SK-N-SH (cell line): ENCODE results near the gene IDH3B. TPM values are rescaled to one million over a fixed set of nuclear protein-coding genes. Genes with fewer than 3 reads are reported as not detected.

Experiments
- CTCF ChIA-PET: fragments of 300-600, 350-600 bp; formaldehyde crosslinking; extraction: SDS; loops from one replicate; lab custom pipeline; 2021; lab: Yijun Ruan, JAX
- POLR2A ChIA-PET: fragments of 350-600 bp; sonication (Branson Sonifier 250); formaldehyde crosslinking; extraction: SDS; loops from one replicate; lab custom pipeline; 2020; ENCODE audit warnings: antibody characterized with exemption, inconsistent platforms; lab: Yijun Ruan, JAX
- DNase-seq: peaks from one replicate; pipeline ENCODE4 v3.0.0; 2012
- H2AFZ ChIP-seq: fragments of 200-600 bp; sonication (generic); 2 replicates; pipeline ENCODE4 v1.8.1; 2016; ENCODE audit warnings: antibody characterized with exemption, mild to moderate bottlenecking, low read depth
- H3F3A ChIP-seq: fragments of 200-600 bp; sonication (generic); replicated peaks from 2 replicates; pipeline ENCODE3; 2016; ENCODE audit warnings: antibody characterized with exemption, mild to moderate bottlenecking; ENCODE audit not compliant: insufficient read depth
- H3K27ac ChIP-seq, 2 experiments: fragments of 200-500 bp in 1 of 2; fragments of 200-600 bp in 1 of 2; sonication (Bioruptor generic) in 1 of 2; sonication (generic), shearing (Covaris generic) in 1 of 2; 2 replicates each; pipeline versions ENCODE4 v1.5.1 to v1.6.1; 2014 to 2016; ENCODE audit warnings: low read depth in 2 of 2, inconsistent platforms in 1 of 2, low read length in 1 of 2, mild to moderate bottlenecking in 1 of 2, mixed read lengths in 1 of 2
- H3K27me3 ChIP-seq: fragments of 200-600 bp; sonication (generic), shearing (Covaris generic); 2 replicates; pipeline ENCODE4 v1.6.1; 2016; ENCODE audit warnings: mixed run types; ENCODE audit not compliant: insufficient read depth
- H3K36me3 ChIP-seq, 2 experiments: fragments of 200-500 bp in 1 of 2; fragments of 200-600 bp in 1 of 2; sonication (Bioruptor generic) in 1 of 2; sonication (generic) in 1 of 2; replicated peaks in 1 of 2; 2 replicates each; pipeline versions ENCODE3 to v1.5.1; 2014 to 2016; ENCODE audit warnings: low read length in 1 of 2, mild to moderate bottlenecking in 1 of 2; ENCODE audit not compliant: insufficient read depth in 2 of 2, control insufficient read depth in 1 of 2
- H3K4me1 ChIP-seq, 2 experiments: fragments of 200-500 bp in 1 of 2; fragments of 200-600 bp in 1 of 2; sonication (Bioruptor generic) in 1 of 2; sonication (generic), shearing (Covaris generic) in 1 of 2; 2 replicates each; pipeline versions ENCODE4 v1.5.1 to v1.6.1; 2014 to 2016; ENCODE audit warnings: low read depth in 1 of 2, low read length in 1 of 2, mixed run types in 1 of 2; ENCODE audit not compliant: insufficient read depth in 2 of 2, control insufficient read depth in 1 of 2
- H3K4me2 ChIP-seq: fragments of 200-600 bp; sonication (generic), shearing (Covaris generic); 2 replicates; pipeline ENCODE4 v1.6.1; 2017; ENCODE audit warnings: mixed run types
- H3K4me3 ChIP-seq, 2 experiments: fragments of 200-500 bp in 1 of 2; fragments of 200-600 bp in 1 of 2; sonication (Bioruptor generic) in 1 of 2; sonication (generic), shearing (Covaris generic) in 1 of 2; 2 replicates each; pipeline versions ENCODE4 v1.5.1 to v1.8.1; 2014 to 2016; ENCODE audit warnings: low read depth in 2 of 2, inconsistent platforms in 1 of 2, low read length in 1 of 2, mild to moderate bottlenecking in 1 of 2, mixed read lengths in 1 of 2, moderate library complexity in 1 of 2
- H3K79me2 ChIP-seq: fragments of 200-600 bp; sonication (generic); 2 replicates; pipeline ENCODE4 v1.8.1; 2017; ENCODE audit warnings: mild to moderate bottlenecking; ENCODE audit not compliant: insufficient read depth
- H3K9ac ChIP-seq: fragments of 200-600 bp; sonication (generic); 2 replicates; pipeline ENCODE4 v1.6.1; 2017; ENCODE audit warnings: mixed run types
- H3K9me2 ChIP-seq: fragments of 200-600 bp; sonication (generic); 2 replicates; pipeline ENCODE4 v1.6.1; 2017; ENCODE audit warnings: mixed run types
- H3K9me3 ChIP-seq: fragments of 200-600 bp; sonication (generic); 2 replicates; pipeline ENCODE4 v1.6.1; 2017; ENCODE audit warnings: mixed run types, mild to moderate bottlenecking, moderate library complexity
- H4K20me1 ChIP-seq: fragments of 200-600 bp; sonication (generic); 2 replicates; pipeline ENCODE4 v1.6.1; 2017; ENCODE audit warnings: mild to moderate bottlenecking, mixed run types; ENCODE audit not compliant: insufficient read depth
- ELF1 ChIP-seq: IDR thresholded peaks from 2 replicates; pipeline ENCODE4 v1.4.0; 2012
- FOXJ3 ChIP-seq: sonication (generic); formaldehyde crosslinking; IDR thresholded peaks from 2 replicates; pipeline ENCODE4 v1.5.1; 2020; ENCODE audit warnings: mild to moderate bottlenecking, missing genetic modification reagents
- FOXM1 ChIP-seq: IDR thresholded peaks from 2 replicates; pipeline ENCODE4 v1.4.0; 2012; ENCODE audit warnings: low read depth, mild to moderate bottlenecking
- JUND ChIP-seq: IDR thresholded peaks from 2 replicates; pipeline ENCODE4 v1.4.0; 2012
- MXI1 ChIP-seq: IDR thresholded peaks from 2 replicates; pipeline ENCODE4 v1.6.1; 2012; ENCODE audit warnings: mild to moderate bottlenecking, low read depth, low read length, improper control_type of control experiment
- NFIC ChIP-seq: IDR thresholded peaks from 2 replicates; pipeline ENCODE4 v1.4.0; 2012; ENCODE audit warnings: borderline replicate concordance
- NRF1 ChIP-seq: IDR thresholded peaks from 2 replicates; pipeline ENCODE4 v1.6.1; 2012; ENCODE audit warnings: low read depth, mild to moderate bottlenecking, low read length
- RCOR1 ChIP-seq: fragments of 150-350 bp; IDR thresholded peaks from 2 replicates; pipeline ENCODE4 v1.6.1; 2017; ENCODE audit warnings: antibody characterized with exemption, low read length
- RXRA ChIP-seq: IDR thresholded peaks from 2 replicates; pipeline ENCODE4 v1.4.0; 2012; ENCODE audit warnings: low read depth, mild to moderate bottlenecking, borderline replicate concordance
- SIN3A ChIP-seq: IDR thresholded peaks from 2 replicates; pipeline ENCODE4 v1.6.1; 2012; ENCODE audit warnings: low read depth, mild to moderate bottlenecking, low read length, moderate library complexity, borderline replicate concordance
- SMC3 ChIP-seq: IDR thresholded peaks from 2 replicates; pipeline ENCODE4 v1.6.1; 2012; ENCODE audit warnings: low read depth, low read length, improper control_type of control experiment
- TAF1 ChIP-seq: IDR thresholded peaks from 2 replicates; pipeline ENCODE4 v1.6.1; 2012; ENCODE audit warnings: low read depth, mild to moderate bottlenecking, low read length, moderate library complexity, borderline replicate concordance
- YY1 ChIP-seq: IDR thresholded peaks from 2 replicates; pipeline ENCODE4 v1.4.0; 2012; ENCODE audit warnings: low read depth, mild to moderate bottlenecking
- WGBS: methylation state at CpG from one replicate; pipeline ENCODE4 v1.1.6; 2017; ENCODE audit warnings: low lambda C conversion rate; 5-methylcytosine and 5-hydroxymethylcytosine counted together
- polyA plus RNA-seq, 3 experiments: library from polyadenylated mRNA; depleted of rRNA; stranded (reverse); fragments of >200 nt; gene quantifications; 2 replicates each; pipeline ENCODE4 v1.2.3, GENCODE V29; 2012
- TF ChIP-seq, protein P1 (sequence below): IDR thresholded peaks from 2 replicates; pipeline ENCODE4; 2012

IDH3B gene
- polyA plus RNA-seq, 1 of the 3 experiments (the other 2 are of a cell fraction), result 233 TPM

DNA sequence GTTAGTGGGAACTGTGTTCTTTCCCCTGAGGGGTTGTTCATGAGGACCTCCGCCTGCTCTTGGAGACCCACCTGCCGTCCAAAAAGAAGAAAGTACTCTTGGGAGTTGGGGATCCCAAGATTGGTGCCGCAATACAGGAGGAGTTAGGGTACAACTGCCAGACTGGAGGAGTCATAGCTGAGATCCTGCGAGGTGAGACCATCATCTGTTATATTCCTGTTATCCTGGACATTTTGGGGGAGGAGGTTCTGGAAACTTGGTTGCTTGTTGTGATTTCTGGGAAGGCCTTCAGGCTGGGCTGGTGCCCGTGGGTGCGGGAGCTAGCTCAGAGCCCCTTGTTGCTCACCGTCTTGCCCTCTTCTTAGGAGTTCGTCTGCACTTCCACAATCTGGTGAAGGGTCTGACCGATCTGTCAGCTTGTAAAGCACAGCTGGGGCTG lies 9.6 kb downstream of the IDH3B start:
- Histone ChIP-seq H3K4me3 (peak overlapping the region; percentile 72 to 94), H2AFZ (no peak overlapping the region), H3K27me3 (no peaks in the 10 kb centered on the region), H3F3A (peaks cover 48% of the 10 kb centered on the region), H3K36me3 (peaks cover 44 to 54% of the 10 kb centered on the region in 2 experiments), H3K9me2 (no peaks in the 10 kb centered on the region), H3K4me2 (peak overlapping the region; percentile 78), H3K27ac (no peak overlapping the region; a peak in 2 of 4 replicates), H3K79me2 (peaks cover 58% of the 10 kb centered on the region), H3K9ac (peak overlapping the region; percentile 97; the same call in 1 of the 2 replicates), H3K4me1 (peaks cover 6 to 18% of the 10 kb centered on the region in 2 experiments; a peak in 3 of 4 replicates), H4K20me1 (peaks cover 45% of the 10 kb centered on the region), H3K9me3 (no peaks in the 10 kb centered on the region)
- WGBS, result 60% methylated on average over 7 of the region's 9 CpGs
- CTCF ChIA-PET, result interaction anchor here (10.6 kb wide), 1 partner anchor 132 kb away, joined by 133 read pairs; no protein-coding TSS in a partner anchor
- no peak for DNase-seq
- POLR2A ChIA-PET, result interaction anchor here (2.2 kb wide), 1 partner anchor 10 kb away, joined by 8 read pairs; the partner anchor contains the start of gene IDH3B
- TF ChIP-seq NRF1 (no peak), FOXM1 (no peak), SIN3A (no peak), RCOR1 (no peak), TAF1 (no peak), SMC3 (no peak), ELF1 (no peak), NFIC (no peak), MXI1 (no peak), FOXJ3 (CRISPR knock-in tag) (no peak), JUND (no peak), YY1 (no peak)
- TF ChIP-seq, protein P1, sequence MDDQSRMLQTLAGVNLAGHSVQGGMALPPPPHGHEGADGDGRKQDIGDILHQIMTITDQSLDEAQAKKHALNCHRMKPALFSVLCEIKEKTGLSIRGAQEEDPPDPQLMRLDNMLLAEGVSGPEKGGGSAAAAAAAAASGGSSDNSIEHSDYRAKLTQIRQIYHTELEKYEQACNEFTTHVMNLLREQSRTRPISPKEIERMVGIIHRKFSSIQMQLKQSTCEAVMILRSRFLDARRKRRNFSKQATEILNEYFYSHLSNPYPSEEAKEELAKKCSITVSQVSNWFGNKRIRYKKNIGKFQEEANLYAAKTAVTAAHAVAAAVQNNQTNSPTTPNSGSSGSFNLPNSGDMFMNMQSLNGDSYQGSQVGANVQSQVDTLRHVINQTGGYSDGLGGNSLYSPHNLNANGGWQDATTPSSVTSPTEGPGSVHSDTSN, result no peak

DNA sequence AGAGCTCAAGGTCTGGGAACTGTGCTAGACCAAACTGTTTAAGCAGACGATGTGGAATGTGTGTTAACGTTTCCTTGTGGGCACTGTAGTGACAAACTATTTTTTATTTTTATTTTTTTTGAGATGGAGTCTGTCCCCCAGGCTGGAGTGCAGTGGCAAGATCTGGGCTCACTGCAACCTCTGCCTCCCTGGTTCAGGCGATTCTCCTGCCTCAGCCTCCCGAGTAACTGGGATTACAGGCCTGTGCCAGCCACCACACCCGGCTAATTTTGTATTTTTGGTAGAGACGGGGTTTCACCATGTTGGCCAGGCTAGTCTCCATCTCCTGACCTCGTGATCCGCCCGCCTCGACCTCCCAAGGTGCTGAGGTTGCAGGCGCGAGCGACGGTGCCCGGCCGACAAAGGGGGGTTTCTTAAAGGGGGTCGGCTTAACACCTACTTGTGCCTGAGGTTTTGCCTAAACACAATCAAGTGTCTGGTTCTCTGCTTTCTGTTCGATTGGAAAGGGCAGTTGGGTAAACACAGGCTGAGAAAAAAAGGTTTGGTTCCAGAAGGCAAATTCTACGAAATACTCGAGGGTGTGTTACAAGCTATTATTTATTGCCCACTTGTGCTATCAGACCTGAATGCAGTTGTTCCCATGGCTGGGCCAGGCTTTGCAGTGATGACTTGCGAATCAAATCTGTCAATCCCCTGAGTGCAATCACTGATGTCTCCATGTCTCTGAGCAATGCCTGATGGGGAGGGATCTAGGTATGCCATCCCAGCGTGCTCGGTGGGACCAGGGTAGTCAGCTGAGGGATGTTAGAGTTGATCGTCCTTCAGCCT lies 10.2 kb downstream of the IDH3B start:
- ChIA-PET POLR2A (interaction anchor here (1.0 to 2.7 kb wide), 6 partner anchors 10 to 184 kb away, joined by 3 to 35 read pairs (median 6); partner anchors contain the start of genes IDH3B and SNRPB), CTCF (interaction anchor here (0.9 to 10.6 kb wide), 4 partner anchors 10 to 132 kb away, joined by 3 to 133 read pairs (median 4); no protein-coding TSS in a partner anchor)
- 16% methylated on average over 24 of the region's 24 CpGs for WGBS
- Histone ChIP-seq H3F3A (peaks cover 47% of the 10 kb centered on the region), H4K20me1 (peaks cover 45% of the 10 kb centered on the region), H3K27me3 (no peaks in the 10 kb centered on the region), H3K9ac (peak overlapping the region; percentile 97), H3K4me1 (peaks cover 6 to 18% of the 10 kb centered on the region in 2 experiments; a peak in 3 of 4 replicates), H3K4me2 (peak overlapping the region; percentile 78), H3K4me3 (peak overlapping the region; percentile 72 to 94), H3K9me2 (no peaks in the 10 kb centered on the region), H3K79me2 (peaks cover 58% of the 10 kb centered on the region), H3K27ac (peak overlapping the region in 1 of 2 experiments; percentile 87; a peak in 2 of 4 replicates), H2AFZ (no peak overlapping the region), H3K36me3 (peaks cover 44 to 48% of the 10 kb centered on the region in 2 experiments), H3K9me3 (no peaks in the 10 kb centered on the region)
- DNase-seq, result no peak
- TF ChIP-seq RXRA (no peak), SIN3A (no peak), ELF1 (no peak)
